HG03095 (cell line): ENCODE results near the gene LRP1B.

Experiments used
- ATAC-seq: cut with Tn5 transposase; IDR thresholded peaks from one replicate; pipeline ENCODE4 v1.9.1; 2021; ENCODE audit warnings: moderate library complexity; ENCODE audit not compliant: unreplicated experiment

Gene LRP1B

GRCh38 chr2:142131010-142131669 lies at the start of gene LRP1B:
LRP1B (minus strand) TSS chr2:142131016; CDS start chr2:142130729, 287 bp downstream.
- ATAC-seq, result no peak

- ATAC-seq, result no peak
Measured at GRCh38 chr2:142179686-142180085, 48.9 kb upstream of the LRP1B start.

GRCh38 chr2:142178604-142179003 lies 47.8 kb upstream of the LRP1B start:
- no peak for ATAC-seq

GRCh38 chr2:142176941-142177340 lies 46.1 kb upstream of the LRP1B start:
- no peak for ATAC-seq

- no peak for ATAC-seq
Measured at GRCh38 chr2:142175813-142176338, 45.1 kb upstream of the LRP1B start.

GRCh38 chr2:142174176-142174575 lies 43.4 kb upstream of the LRP1B start:
- no peak for ATAC-seq

GRCh38 chr2:142170847-142171246 lies 40.0 kb upstream of the LRP1B start:
- no peak for ATAC-seq

- ATAC-seq, result peak; percentile 95
Measured at GRCh38 chr2:142165790-142166189, 35.0 kb upstream of the LRP1B start.

- no peak for ATAC-seq
Measured at GRCh38 chr2:142153601-142154000, 22.8 kb upstream of the LRP1B start.

- ATAC-seq, result no peak
Measured at GRCh38 chr2:142150453-142150852, 19.6 kb upstream of the LRP1B start.

- no peak for ATAC-seq
Measured at GRCh38 chr2:142144547-142144946, 13.7 kb upstream of the LRP1B start.

GRCh38 chr2:142142595-142142994 lies 11.8 kb upstream of the LRP1B start:
- no peak for ATAC-seq

GRCh38 chr2:142140434-142140845 lies 9.6 kb upstream of the LRP1B start:
- ATAC-seq, result no peak

- ATAC-seq, result no peak
Measured at GRCh38 chr2:142139384-142139783, 8.6 kb upstream of the LRP1B start.

- no peak for ATAC-seq
Measured at GRCh38 chr2:142136571-142136970, 5.8 kb upstream of the LRP1B start.

- no peak for ATAC-seq
Measured at GRCh38 chr2:142134911-142135310, 4.1 kb upstream of the LRP1B start.

GRCh38 chr2:142130111-142131009 lies 456 bp downstream of the LRP1B start:
- no peak for ATAC-seq

GRCh38 chr2:142128105-142128504 lies 2.7 kb downstream of the LRP1B start:
- ATAC-seq, result no peak

- ATAC-seq, result no peak
Measured at GRCh38 chr2:142127248-142127647, 3.6 kb downstream of the LRP1B start.

- no peak for ATAC-seq
Measured at GRCh38 chr2:142124706-142125105, 6.1 kb downstream of the LRP1B start.

- ATAC-seq, result no peak
Measured at GRCh38 chr2:142119347-142119746, 11.5 kb downstream of the LRP1B start.

GRCh38 chr2:142112757-142113221 lies 18.0 kb downstream of the LRP1B start:
- no peak for ATAC-seq
